ENCODE measurements around the gene PIF1.

DNA sequence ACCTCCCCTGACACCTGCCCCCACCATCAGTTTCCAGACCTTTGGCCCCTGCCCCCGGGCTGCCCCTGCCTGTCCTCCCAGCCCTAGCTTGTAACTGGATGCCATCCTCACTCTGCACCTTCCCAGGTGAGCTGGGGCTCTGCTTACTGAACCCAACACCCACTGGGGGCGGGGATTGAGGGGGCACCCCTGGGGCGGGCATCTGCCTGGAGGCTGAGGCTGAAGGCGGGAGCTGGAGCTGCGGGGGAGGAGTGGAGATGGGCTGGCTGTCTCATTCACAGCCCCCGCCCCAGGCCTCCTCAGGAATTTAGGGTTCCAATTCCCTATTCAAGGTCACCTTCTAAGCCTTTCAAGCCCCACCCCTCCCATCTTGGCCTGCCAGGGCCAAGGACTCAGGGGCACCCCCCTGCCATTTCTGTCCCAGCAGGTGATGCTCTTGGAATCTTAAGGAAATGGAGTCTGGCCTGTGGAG is 17.7 kb downstream of the PIF1 start:
- TF ChIP-seq, protein P1, sequence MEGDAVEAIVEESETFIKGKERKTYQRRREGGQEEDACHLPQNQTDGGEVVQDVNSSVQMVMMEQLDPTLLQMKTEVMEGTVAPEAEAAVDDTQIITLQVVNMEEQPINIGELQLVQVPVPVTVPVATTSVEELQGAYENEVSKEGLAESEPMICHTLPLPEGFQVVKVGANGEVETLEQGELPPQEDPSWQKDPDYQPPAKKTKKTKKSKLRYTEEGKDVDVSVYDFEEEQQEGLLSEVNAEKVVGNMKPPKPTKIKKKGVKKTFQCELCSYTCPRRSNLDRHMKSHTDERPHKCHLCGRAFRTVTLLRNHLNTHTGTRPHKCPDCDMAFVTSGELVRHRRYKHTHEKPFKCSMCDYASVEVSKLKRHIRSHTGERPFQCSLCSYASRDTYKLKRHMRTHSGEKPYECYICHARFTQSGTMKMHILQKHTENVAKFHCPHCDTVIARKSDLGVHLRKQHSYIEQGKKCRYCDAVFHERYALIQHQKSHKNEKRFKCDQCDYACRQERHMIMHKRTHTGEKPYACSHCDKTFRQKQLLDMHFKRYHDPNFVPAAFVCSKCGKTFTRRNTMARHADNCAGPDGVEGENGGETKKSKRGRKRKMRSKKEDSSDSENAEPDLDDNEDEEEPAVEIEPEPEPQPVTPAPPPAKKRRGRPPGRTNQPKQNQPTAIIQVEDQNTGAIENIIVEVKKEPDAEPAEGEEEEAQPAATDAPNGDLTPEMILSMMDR (IDR thresholded peaks at IDR 0.05; ENCODE audit: insufficient read depth, low read depth, low read length), result no peak
- no peak for TF ChIP-seq EZH2 (IDR thresholded peaks at IDR 0.05; ENCODE audit: insufficient read depth, low read length)

Measured in astrocyte (in vitro differentiated cells and primary cell).